GM13977 (cell line): ENCODE measurements around the gene SEC24D.

Experiments
- DNase-seq: peaks from one replicate; pipeline ENCODE4 v3.0.0; 2012; ENCODE audit warnings: low spot score
- in situ Hi-C: fragments of 300-500 bp; cut with MboI; formaldehyde crosslinking; loops from one replicate; pipeline ENCODE4 v1.12.0; 2022; ENCODE audit warnings: low sequenced_read_pairs, low pct_unique_long_range_greater_than_20kb, mixed read lengths, inconsistent platforms; ENCODE audit not compliant: unreplicated experiment
- TF ChIP-seq, protein P1 (sequence below): IDR thresholded peaks from 2 replicates; pipeline ENCODE4 v1.5.1; 2012; ENCODE audit warnings: mild to moderate bottlenecking, control low read depth; ENCODE audit not compliant: insufficient read depth; ENCODE audit errors: extremely low read depth, missing control alignments

SEC24D gene

GRCh38 chr4:118857760-118858159 is 21.8 kb upstream of the SEC24D start:
- DNase-seq, result no peak
- in situ Hi-C loops, result no loop called here
- TF ChIP-seq, protein P1, sequence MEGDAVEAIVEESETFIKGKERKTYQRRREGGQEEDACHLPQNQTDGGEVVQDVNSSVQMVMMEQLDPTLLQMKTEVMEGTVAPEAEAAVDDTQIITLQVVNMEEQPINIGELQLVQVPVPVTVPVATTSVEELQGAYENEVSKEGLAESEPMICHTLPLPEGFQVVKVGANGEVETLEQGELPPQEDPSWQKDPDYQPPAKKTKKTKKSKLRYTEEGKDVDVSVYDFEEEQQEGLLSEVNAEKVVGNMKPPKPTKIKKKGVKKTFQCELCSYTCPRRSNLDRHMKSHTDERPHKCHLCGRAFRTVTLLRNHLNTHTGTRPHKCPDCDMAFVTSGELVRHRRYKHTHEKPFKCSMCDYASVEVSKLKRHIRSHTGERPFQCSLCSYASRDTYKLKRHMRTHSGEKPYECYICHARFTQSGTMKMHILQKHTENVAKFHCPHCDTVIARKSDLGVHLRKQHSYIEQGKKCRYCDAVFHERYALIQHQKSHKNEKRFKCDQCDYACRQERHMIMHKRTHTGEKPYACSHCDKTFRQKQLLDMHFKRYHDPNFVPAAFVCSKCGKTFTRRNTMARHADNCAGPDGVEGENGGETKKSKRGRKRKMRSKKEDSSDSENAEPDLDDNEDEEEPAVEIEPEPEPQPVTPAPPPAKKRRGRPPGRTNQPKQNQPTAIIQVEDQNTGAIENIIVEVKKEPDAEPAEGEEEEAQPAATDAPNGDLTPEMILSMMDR, result no peak

DNA sequence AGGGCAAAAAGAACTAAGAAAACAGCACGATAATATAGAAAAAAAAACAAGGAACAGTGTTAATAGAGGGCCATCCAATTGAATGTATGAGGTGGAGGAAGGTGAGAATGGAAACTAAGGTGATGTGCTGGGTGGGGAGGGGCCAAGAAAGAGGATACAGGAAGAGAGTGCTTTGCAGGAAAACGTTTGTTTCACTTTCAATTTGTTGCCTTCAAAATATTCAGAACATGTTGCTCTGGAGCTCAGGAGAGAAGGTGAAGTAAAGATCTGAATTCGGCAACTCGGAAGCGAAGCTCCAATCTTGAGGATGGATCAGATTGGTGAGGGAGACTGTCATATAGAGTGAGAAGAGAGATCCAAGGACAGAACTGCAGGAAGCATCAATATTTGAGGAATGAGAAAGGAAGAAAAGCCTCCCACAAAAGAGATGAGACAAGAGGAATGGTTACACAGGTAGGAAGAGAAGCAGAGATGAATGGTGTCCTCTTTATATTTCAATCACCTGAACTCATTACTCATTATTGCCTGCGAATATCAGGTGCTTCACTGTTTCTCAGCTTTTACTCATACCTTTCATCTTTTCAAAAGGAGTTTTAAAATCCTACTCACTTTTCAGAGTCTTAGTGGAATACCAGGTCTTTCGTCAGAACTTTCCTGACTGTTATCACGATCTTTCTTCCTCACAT is 14.7 kb upstream of the SEC24D start:
- in situ Hi-C loops, result no loop called here
- no peak for DNase-seq

GRCh38 chr4:118849867-118850487 is 14.1 kb upstream of the SEC24D start:
- no peak for DNase-seq
- in situ Hi-C loops, result no loop called here
- TF ChIP-seq, protein P1, result no peak

More for the DNA sequence above, 14.7 kb upstream of the SEC24D start:
- TF ChIP-seq, protein P1, result no peak

DNA sequence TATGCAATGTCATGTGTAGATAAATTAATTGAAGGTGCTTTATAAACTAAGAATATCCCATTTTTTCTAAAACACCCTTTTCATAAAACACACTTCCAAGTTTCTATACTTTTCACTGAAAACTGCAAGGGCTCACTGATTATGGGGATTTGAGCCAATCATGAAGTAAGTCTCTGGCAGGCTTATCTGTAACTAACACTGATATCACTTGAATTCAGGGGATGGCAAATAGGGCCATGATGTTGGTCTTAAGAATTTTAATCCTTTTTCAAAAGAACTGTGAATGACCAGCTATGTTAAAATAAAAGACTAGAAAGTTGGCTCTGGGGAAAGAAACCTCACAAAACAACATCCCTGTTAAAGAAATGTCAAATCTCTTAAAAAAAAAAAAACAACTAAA is 13.0 kb upstream of the SEC24D start:
- DNase-seq, result no peak
- TF ChIP-seq, protein P1, result no peak
- in situ Hi-C loops, result no loop called here

GRCh38 chr4:118848242-118848641 is 12.3 kb upstream of the SEC24D start:
- in situ Hi-C loops, result no loop called here
- DNase-seq, result no peak
- TF ChIP-seq, protein P1, result no peak

DNA sequence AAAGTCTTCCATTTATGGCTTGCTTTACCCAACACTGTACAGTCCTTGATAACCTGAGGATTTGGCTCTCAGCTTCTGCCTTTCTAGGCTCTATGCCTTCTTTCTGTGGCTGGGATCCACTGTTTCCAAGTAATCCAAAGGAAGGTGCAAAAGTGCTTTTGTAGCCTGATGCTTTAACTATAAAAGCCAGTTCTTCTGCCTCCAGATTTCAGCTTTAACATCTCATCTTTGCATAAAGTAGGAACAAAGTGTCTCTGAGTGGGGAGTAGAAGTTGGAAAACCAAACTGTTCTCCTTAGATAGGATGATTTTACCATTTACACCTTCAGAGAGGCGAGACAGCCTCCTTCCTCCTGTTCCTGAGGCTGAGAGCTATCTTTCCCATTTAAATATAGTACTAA is 11.1 kb upstream of the SEC24D start:
- DNase-seq, result no peak

More for the DNA sequence above, 11.1 kb upstream of the SEC24D start:
- TF ChIP-seq, protein P1, result no peak
- in situ Hi-C loops, result no loop called here
